ENCODE measurements around the gene C6orf47. TPM values are rescaled to one million over a fixed set of nuclear protein-coding genes. Genes with fewer than 3 reads are reported as not detected.
A peak's percentile ranks its signal among the peaks of the same experiment; 100 is the strongest.

C6orf47 gene
- total RNA-seq, 2 donors from 2014 or later, result 14.0 to 14.9 TPM

- Mint-ChIP-seq H3K27ac (peak within 1 kb of the TSS; percentile 50), H3K4me1 (peaks cover 19% of the 10 kb centered on the region), H3K4me3 (no peak within 1 kb of the TSS), H3K9me3 (no peaks in the 10 kb centered on the region), H3K36me3 (ENCODE audit: low read depth) (peaks cover 28% of the 10 kb centered on the region), H3K27me3 (ENCODE audit: insufficient read depth) (no peaks in the 10 kb centered on the region)
- Histone ChIP-seq H3K36me3 (ENCODE audit: control insufficient read depth, insufficient read depth, low read length) (peaks cover 6% of the 10 kb centered on the region), H3K9me3 (ENCODE audit: control insufficient read depth, low read length) (no peaks in the 10 kb centered on the region), H3K4me1 (ENCODE audit: control insufficient read depth, insufficient read depth, low read length) (peaks cover 13% of the 10 kb centered on the region), H3K27ac (ENCODE audit: low read depth, low read length) (no peak within 1 kb of the TSS), H3K9ac (ENCODE audit: extremely low read depth, low read length, poor library complexity, severe bottlenecking) (no peak within 1 kb of the TSS), H3K27me3 (ENCODE audit: control insufficient read depth, insufficient read depth, low read length, poor library complexity, severe bottlenecking) (no peaks in the 10 kb centered on the region), H3K4me3 (ENCODE audit: low read length) (no peak within 1 kb of the TSS)
- no peak for DNase-seq
- TF ChIP-seq, protein P1, sequence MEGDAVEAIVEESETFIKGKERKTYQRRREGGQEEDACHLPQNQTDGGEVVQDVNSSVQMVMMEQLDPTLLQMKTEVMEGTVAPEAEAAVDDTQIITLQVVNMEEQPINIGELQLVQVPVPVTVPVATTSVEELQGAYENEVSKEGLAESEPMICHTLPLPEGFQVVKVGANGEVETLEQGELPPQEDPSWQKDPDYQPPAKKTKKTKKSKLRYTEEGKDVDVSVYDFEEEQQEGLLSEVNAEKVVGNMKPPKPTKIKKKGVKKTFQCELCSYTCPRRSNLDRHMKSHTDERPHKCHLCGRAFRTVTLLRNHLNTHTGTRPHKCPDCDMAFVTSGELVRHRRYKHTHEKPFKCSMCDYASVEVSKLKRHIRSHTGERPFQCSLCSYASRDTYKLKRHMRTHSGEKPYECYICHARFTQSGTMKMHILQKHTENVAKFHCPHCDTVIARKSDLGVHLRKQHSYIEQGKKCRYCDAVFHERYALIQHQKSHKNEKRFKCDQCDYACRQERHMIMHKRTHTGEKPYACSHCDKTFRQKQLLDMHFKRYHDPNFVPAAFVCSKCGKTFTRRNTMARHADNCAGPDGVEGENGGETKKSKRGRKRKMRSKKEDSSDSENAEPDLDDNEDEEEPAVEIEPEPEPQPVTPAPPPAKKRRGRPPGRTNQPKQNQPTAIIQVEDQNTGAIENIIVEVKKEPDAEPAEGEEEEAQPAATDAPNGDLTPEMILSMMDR (conservative IDR thresholded peaks at IDR 0.05), result no peak
- 81 to 92% methylated on average over 7 to 8 of the region's 8 CpGs for WGBS, 2 experiments (ENCODE audit: insufficient coverage in 1 of 2, insufficient read length in 1 of 2)
These were observed 5.0 kb downstream of the C6orf47 start, which contains the start of gene APOM for GRCh38 chr6:31655349-31656237. Gene APOM (plus strand): TSS chr6:31655894. CDS start chr6:31655967, 73 bp downstream.

DNA sequence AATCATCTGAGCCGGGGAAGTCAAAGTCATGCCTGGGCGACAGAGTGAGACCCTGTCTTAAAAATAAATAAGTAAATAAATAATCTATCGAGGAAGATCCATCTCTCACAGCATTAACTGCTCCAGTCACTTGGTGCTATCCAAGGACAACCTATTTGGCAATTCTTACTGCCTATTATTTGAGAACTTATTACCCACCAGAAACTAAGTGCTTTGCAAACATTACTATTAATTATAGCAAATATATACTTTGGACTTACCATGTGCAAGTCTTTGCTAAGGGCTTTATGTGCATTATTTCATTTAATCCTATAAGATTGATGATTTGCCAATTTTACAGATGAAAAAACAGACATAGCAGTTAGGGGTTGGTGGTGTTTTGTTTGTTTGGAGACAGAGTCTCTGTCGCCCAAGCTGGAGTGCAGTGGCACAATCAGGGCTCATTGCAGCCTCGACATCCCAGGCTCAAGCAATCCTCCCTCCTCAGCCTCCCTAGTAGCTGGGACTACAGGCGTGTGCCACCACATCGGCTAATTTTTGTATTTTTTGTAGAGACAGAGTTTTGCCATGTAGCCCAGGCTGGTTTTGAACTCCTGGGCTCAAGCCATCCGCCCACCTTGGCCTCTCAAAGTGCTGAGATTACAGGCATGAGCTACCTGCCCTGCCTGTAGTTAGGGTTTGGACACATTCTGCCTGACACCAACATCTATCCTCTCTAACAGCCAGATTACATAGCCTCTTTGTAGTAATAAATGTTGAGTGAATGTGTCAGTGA lies 5.8 kb downstream of the C6orf47 start:
- DNase-seq, result no peak
- Histone ChIP-seq H3K4me3 (ENCODE audit: low read length) (no peak overlapping the region), H3K36me3 (ENCODE audit: control insufficient read depth, insufficient read depth, low read length) (peaks cover 14% of the 10 kb centered on the region), H3K9ac (ENCODE audit: extremely low read depth, low read length, poor library complexity, severe bottlenecking) (no peak overlapping the region), H3K27ac (ENCODE audit: low read depth, low read length) (no peak overlapping the region), H3K9me3 (ENCODE audit: control insufficient read depth, low read length) (no peaks in the 10 kb centered on the region), H3K4me1 (ENCODE audit: control insufficient read depth, insufficient read depth, low read length) (peaks cover 13% of the 10 kb centered on the region), H3K27me3 (ENCODE audit: control insufficient read depth, insufficient read depth, low read length, poor library complexity, severe bottlenecking) (no peaks in the 10 kb centered on the region)
- Mint-ChIP-seq H3K4me1 (peaks cover 14% of the 10 kb centered on the region), H3K9me3 (no peaks in the 10 kb centered on the region), H3K27ac (no peak overlapping the region), H3K4me3 (no peak overlapping the region), H3K27me3 (ENCODE audit: insufficient read depth) (no peaks in the 10 kb centered on the region), H3K36me3 (ENCODE audit: low read depth) (peaks cover 33% of the 10 kb centered on the region)
- WGBS, 2 experiments (ENCODE audit: insufficient coverage in 1 of 2, insufficient read length in 1 of 2), result 85 to 97% methylated on average over 3 to 8 of the region's 8 CpGs
- TF ChIP-seq, protein P1 (conservative IDR thresholded peaks at IDR 0.05), result no peak

DNA sequence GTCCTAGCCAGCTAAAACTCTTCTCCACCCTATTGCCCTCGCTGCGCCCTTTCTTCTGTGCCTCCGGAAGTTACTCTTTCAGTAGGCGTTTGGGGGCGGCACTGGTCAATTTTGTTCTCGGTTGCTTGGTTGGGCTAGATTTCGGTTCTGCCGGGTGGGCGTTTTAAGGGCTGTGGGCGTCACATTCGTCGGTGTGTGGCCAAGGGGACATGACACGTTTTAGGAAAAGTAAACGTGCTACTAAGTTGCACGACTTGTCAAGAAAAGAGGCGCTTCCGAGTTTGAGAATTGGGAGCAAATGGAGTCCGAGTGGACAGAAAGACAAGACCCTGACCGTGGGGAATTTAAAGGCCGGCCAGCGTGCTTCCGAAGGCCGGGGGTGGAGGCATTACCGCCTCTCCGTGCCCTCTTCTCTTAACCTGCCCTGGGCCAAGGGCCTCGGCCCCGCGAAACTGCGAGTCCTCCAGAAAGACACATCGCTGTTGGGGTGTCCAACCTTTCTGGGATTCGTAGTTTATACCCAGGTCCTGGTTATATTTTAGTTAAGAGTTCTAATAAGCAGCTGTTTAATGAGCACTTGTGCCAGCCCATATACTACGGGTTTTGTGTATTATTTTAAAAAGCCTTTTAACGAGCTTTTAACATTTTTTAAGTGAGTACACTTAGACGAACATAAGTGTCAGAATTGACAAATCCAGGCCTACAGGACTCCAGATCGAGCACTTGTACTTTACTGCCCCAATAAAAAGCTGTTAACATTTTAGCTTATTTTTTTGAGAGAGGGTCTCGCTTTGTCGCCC lies 7.5 kb downstream of the C6orf47 start:
- H3K9me3 Mint-ChIP-seq, result no peaks in the 10 kb centered on the region
- Histone ChIP-seq H3K4me1 (ENCODE audit: control insufficient read depth, insufficient read depth, low read length) (peaks cover 5% of the 10 kb centered on the region), H3K27ac (ENCODE audit: low read depth, low read length) (peak overlapping the region; percentile 99), H3K27me3 (ENCODE audit: control insufficient read depth, insufficient read depth, low read length, poor library complexity, severe bottlenecking) (no peaks in the 10 kb centered on the region), H3K9me3 (ENCODE audit: control insufficient read depth, low read length) (no peaks in the 10 kb centered on the region), H3K9ac (ENCODE audit: extremely low read depth, low read length, poor library complexity, severe bottlenecking) (peak overlapping the region; percentile 84), H3K36me3 (ENCODE audit: control insufficient read depth, insufficient read depth, low read length) (peaks cover 30% of the 10 kb centered on the region), H3K4me3 (ENCODE audit: low read length) (peak overlapping the region; percentile 92)
- peak; percentile 95 for DNase-seq
- H3K4me3 Mint-ChIP-seq, result peak overlapping the region; percentile 98
- H3K36me3 Mint-ChIP-seq (ENCODE audit: low read depth), result peaks cover 46% of the 10 kb centered on the region
- H3K27ac Mint-ChIP-seq, result peak overlapping the region; percentile 100
- peaks cover 10% of the 10 kb centered on the region for H3K4me1 Mint-ChIP-seq
- TF ChIP-seq, protein P1 (conservative IDR thresholded peaks at IDR 0.05), result peak; percentile 31
- WGBS, 2 experiments (ENCODE audit: insufficient coverage in 1 of 2, insufficient read length in 1 of 2), result 19 to 23% methylated on average over 27 to 37 of the region's 37 CpGs
- H3K27me3 Mint-ChIP-seq (ENCODE audit: insufficient read depth), result no peaks in the 10 kb centered on the region
